ENCODE measurements around the gene IQCE. TPM values are rescaled to one million over a fixed set of nuclear protein-coding genes. Genes with fewer than 3 reads are reported as not detected.
A peak's percentile ranks its signal among the peaks of the same experiment; 100 is the strongest.
"Not testable (repeated sequence)": the region's sequence is repeated elsewhere in the genome, so short reads cannot be mapped to it uniquely, and the experiment has no call there.

Gene IQCE
- total RNA-seq, 2 donors from 2014 or later: 14.6 to 19.1 TPM

GRCh38 chr7:2605608-2606538 lies 47.1 kb downstream of the IQCE start:
- DNase-seq (ENCODE audit: low spot score): peak; percentile 79
- intact Hi-C loops (cut with DNase I): no loop called here

DNA sequence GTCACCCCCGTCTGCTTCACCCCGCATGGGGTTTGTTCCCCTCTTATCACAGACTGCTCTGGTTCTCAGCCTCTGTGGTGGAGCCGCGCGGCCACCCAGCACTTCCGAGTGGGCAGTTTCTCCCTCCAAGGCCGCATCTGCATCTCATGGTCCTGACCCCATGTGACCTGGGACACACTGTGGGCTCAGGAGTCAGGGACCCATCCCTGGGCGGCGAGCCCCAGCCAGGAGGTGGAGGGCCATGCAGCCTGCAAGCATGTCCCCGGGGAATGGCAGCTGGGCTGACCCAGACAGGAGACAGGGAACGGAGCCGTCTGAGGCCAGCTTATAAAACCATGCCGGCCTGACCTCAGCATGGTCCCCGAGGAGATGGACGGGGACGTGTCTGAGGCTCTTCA lies 47.8 kb downstream of the IQCE start:
- peak; percentile 82 for DNase-seq (ENCODE audit: low spot score)
- intact Hi-C loops (cut with DNase I): no loop called here

- peak; percentile 93 for DNase-seq (ENCODE audit: low spot score)
- intact Hi-C loops (cut with DNase I): no loop called here
Measured at GRCh38 chr7:2607122-2607922, 48.5 kb downstream of the IQCE start.

GRCh38 chr7:2607923-2608904 lies 49.4 kb downstream of the IQCE start:
- DNase-seq (ENCODE audit: low spot score): peak; percentile 75
- intact Hi-C loops (cut with DNase I): no loop called here

- intact Hi-C loops (cut with DNase I): no loop called here
- peak; percentile 82 for DNase-seq (ENCODE audit: low spot score)
Measured at GRCh38 chr7:2608921-2609411, 50.2 kb downstream of the IQCE start.

GRCh38 chr7:2609646-2610045 lies 50.9 kb downstream of the IQCE start:
- intact Hi-C loops (cut with DNase I): not testable (repeated sequence)

DNA sequence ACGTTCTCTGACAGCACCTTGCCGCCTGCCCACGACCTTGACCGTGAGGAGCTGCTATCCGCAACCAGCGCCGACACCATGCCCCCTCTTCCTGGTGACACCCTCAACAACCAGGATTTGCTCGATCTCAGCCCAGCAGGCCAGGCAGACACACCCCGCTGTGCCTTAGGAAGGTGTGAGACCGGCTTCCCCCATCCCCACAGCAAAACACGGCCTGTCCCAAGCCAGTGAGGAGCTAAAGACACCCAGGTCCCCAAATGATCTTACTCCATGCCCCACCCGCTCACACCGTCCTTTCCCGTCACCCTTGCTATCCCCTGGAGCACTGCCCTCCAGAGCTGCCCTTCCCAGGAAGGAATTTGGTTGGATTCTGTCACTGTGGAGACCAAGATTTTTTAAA lies 51.7 kb downstream of the IQCE start:
- intact Hi-C loops (cut with DNase I): no loop called here

More at GRCh38 chr7:2609646-2610045, 50.9 kb downstream of the IQCE start:
- DNase-seq (ENCODE audit: low spot score): not testable (repeated sequence)

GRCh38 chr7:2610898-2611297 lies 52.1 kb downstream of the IQCE start:
- intact Hi-C loops (cut with DNase I): no loop called here
- no peak for DNase-seq (ENCODE audit: low spot score)

More for the DNA sequence above, 51.7 kb downstream of the IQCE start:
- DNase-seq (ENCODE audit: low spot score): no peak

GRCh38 chr7:2611401-2611800 lies 52.6 kb downstream of the IQCE start:
- no peak for DNase-seq (ENCODE audit: low spot score)
- intact Hi-C loops (cut with DNase I): no loop called here

DNA sequence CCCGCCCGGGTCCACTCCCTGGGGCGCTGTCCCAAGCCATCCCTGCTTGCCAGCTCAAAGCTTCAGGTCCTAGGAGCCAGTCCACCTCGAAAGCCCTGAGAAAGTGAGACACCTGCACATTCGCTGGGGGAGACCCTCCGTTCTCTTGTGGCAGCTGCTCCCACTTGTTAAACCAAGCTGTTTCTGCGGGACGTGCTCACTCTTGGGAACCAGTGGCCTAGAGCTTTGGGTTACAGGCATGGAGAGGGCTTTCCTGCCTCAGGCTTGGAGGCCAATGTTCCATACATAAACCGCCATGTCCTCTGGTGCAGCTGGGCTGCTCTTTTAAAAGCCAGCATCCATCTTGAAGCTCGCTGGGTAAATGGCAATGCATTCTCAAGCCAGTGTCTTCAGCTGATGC lies 53.1 kb downstream of the IQCE start:
- no peak for DNase-seq (ENCODE audit: low spot score)
- intact Hi-C loops (cut with DNase I): no loop called here

GRCh38 chr7:2612445-2613097 lies 53.8 kb downstream of the IQCE start:
- no peak for DNase-seq (ENCODE audit: low spot score)
- intact Hi-C loops (cut with DNase I): no loop called here

DNA sequence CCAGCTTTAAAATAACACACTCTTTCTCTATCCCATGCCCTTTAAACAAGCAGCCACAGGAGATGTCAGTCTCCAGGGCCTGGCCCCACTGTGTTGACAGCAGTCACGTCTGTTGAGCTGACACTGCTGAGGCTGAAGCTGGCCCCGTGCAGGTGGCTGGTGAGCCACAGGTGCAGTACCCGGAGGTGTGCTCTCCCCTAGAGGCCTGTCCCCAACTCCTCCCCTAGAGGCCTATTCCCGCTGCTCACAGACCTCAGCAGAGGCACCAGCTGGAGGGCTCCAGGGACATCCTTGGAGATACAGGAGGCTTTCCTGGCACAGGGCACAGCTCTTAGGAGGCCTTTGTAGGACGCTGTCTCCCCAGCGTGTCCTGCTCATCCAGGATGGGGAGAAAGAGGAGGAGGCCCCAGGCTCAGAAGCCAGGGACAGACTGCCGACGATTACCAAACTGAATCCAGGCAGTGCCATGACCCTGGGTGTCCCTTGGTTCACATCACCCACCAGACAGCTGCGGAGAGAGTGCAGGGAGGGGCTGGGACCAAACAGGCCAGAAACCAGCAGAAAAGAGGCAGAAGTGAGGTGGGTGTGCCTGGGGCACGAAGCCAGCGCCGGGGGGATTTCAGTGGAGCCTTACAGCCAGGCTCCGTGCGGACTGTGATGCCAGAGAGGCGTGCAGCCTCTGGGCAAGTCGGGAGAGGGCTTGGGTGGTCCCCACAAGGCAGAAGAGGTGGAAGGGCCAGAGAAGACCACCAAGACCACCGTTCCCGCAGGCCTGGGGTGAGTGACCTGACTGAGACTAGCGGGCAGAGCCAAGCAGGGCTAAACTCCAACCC lies 54.5 kb downstream of the IQCE start:
- no peak for DNase-seq (ENCODE audit: low spot score)
- intact Hi-C loops (cut with DNase I): no loop called here

GRCh38 chr7:2613931-2614600 lies 55.3 kb downstream of the IQCE start:
- intact Hi-C loops (cut with DNase I): no loop called here
- DNase-seq (ENCODE audit: low spot score): no peak

DNA sequence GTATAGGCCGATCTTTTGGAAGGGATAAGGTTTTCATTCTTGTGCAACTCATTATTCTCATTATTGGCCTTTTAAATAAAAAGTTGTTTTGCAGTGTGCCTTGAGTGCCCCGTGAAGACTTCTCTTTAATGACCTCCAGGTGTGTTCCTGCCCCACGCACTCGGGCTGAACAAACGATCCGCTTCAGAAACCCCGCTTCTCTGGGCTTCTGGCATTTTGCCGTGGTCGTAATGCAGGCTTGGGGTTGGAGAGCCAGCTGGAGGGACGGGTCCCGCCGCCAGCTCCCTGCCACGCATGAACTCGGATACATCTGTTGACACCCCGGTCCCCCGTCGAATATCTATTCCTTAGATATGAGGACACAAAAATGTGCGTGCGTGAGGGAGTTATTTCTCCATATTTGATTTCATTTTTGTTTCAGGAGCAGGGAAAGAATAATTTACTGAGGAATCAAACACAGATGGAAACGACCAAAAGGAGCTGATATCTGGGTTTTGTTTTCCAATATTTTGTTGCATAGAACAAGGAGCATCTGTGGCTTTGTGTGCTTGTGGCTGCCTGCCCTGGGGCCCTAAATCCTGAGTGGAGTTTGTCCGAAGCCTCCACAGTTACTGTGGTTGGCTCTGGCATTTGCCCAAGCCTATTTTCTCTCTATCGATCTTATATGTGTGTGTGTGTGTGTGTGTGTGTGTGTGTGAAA lies 56.0 kb downstream of the IQCE start:
- DNase-seq (ENCODE audit: low spot score): no peak
- intact Hi-C loops (cut with DNase I): no loop called here

DNA sequence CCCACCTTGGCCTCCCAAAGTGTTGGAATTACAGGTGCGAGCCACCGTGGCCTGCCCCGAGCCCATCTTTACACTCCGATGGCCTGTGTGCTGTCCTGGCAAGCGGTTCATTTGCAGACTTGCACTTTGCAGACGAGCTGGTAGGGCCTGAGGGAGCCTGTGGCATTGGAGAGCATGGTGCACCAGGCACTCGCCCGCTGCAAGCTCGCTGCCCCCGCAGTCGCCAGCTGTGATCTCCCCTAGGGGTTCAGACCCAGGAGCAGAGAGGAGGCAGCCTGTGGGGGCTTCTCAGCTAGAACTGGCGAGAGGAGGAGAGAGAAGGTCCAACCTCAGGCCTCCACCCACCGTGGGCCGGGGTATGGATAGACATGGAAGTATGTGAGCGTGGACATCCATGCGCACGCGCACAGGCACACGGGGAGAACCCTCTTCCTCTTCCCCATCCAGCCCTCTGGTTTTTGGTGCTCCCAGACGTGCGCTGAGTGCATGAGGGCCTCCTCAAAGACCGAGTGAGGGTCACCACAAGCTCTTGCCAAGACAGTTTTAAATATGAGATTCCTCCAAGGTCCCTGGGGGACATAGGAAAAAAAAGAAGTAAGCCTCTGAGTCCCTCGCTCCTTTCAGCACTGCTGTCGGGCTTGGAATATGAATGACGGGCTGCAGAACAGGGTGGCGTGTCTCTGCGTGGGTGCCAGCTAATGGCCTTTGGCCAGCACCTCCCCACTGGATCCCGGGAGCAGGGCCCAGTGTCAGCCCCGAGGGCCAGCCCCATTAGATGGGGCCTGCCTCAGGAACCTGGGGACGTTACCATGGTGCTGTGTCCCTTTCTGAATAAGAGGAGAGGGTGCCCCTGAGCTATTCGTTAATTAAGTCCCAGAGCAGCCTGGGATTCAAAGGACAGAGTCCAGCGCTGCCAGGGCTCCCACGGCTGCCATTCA lies 57.9 kb downstream of the IQCE start:
- DNase-seq (ENCODE audit: low spot score): no peak
- intact Hi-C loops (cut with DNase I): no loop called here

All from posterior vena cava (tissue), 2 donors.